Measurements from ENCODE around the gene ANKS1B.

- TF ChIP-seq, protein P1, sequence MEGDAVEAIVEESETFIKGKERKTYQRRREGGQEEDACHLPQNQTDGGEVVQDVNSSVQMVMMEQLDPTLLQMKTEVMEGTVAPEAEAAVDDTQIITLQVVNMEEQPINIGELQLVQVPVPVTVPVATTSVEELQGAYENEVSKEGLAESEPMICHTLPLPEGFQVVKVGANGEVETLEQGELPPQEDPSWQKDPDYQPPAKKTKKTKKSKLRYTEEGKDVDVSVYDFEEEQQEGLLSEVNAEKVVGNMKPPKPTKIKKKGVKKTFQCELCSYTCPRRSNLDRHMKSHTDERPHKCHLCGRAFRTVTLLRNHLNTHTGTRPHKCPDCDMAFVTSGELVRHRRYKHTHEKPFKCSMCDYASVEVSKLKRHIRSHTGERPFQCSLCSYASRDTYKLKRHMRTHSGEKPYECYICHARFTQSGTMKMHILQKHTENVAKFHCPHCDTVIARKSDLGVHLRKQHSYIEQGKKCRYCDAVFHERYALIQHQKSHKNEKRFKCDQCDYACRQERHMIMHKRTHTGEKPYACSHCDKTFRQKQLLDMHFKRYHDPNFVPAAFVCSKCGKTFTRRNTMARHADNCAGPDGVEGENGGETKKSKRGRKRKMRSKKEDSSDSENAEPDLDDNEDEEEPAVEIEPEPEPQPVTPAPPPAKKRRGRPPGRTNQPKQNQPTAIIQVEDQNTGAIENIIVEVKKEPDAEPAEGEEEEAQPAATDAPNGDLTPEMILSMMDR (IDR thresholded peaks at IDR 0.05): no peak
- TF ChIP-seq EP300 (IDR thresholded peaks at IDR 0.05): no peak
These were observed 838.6 kb downstream of the ANKS1B start for GRCh38 chr12:99146185-99146584.
